Astrocyte (in vitro differentiated cells and primary cell): ENCODE measurements around the gene RNF186. TPM values are rescaled to one million over a fixed set of nuclear protein-coding genes. Genes with fewer than 3 reads are reported as not detected.

Experiments used
- DNase-seq: peaks from one replicate; pipeline ENCODE4 v3.0.0-alpha.2; 2010; ENCODE audit warnings: low read depth
- FAIRE-seq: peaks from 2 replicates; lab custom pipeline; 2011; peaks lifted over from hg19 to GRCh38; lab: Jason Lieb, UNC
- H2AFZ ChIP-seq: 2 replicates; pipeline ENCODE4 v1.6.0; 2012; ENCODE audit warnings: low read depth, low read length, inconsistent platforms
- H3K27ac ChIP-seq: 2 replicates; pipeline ENCODE4 v1.5.1; 2011; ENCODE audit warnings: low read depth, low read length, inconsistent platforms
- H3K27me3 ChIP-seq: 2 replicates; pipeline ENCODE4 v1.6.0; 2011; ENCODE audit warnings: low read length, inconsistent platforms; ENCODE audit not compliant: insufficient read depth
- H3K36me3 ChIP-seq: 2 replicates; pipeline ENCODE4 v1.5.1; 2011; ENCODE audit warnings: low read length, inconsistent platforms; ENCODE audit not compliant: insufficient read depth
- H3K4me1 ChIP-seq: 2 replicates; pipeline ENCODE4 v1.5.1; 2011; ENCODE audit warnings: low read length, inconsistent platforms; ENCODE audit not compliant: insufficient read depth
- H3K4me2 ChIP-seq: 2 replicates; pipeline ENCODE4 v1.6.0; 2012; ENCODE audit warnings: low read length, inconsistent platforms
- H3K4me3 ChIP-seq: 2 replicates; pipeline ENCODE4 v1.5.1; 2011; ENCODE audit warnings: low read depth, mild to moderate bottlenecking, low read length, inconsistent platforms; ENCODE audit not compliant: insufficient read depth
- H3K79me2 ChIP-seq: 2 replicates; pipeline ENCODE4 v1.6.0; 2012; ENCODE audit warnings: mild to moderate bottlenecking, low read length, inconsistent platforms; ENCODE audit not compliant: insufficient read depth
- H3K9ac ChIP-seq: 2 replicates; pipeline ENCODE4 v1.6.0; 2012; ENCODE audit warnings: mild to moderate bottlenecking, low read length, inconsistent platforms
- H3K9me3 ChIP-seq: 2 replicates; pipeline ENCODE4 v1.5.1; 2012; ENCODE audit warnings: low read depth, mild to moderate bottlenecking, low read length, inconsistent platforms; ENCODE audit not compliant: insufficient read depth
- H4K20me1 ChIP-seq: 2 replicates; pipeline ENCODE4 v1.6.0; 2012; ENCODE audit warnings: low read length, inconsistent platforms; ENCODE audit not compliant: insufficient read depth
- H3K27ac Mint-ChIP-seq: one replicate; pipeline ENCODE4 v1.8.0; 2021; ENCODE audit warnings: mild to moderate bottlenecking, mixed read lengths; ENCODE audit not compliant: unreplicated experiment
- H3K27me3 Mint-ChIP-seq: one replicate; pipeline ENCODE4 v1.8.0; 2021; ENCODE audit warnings: low read depth, mixed read lengths; ENCODE audit not compliant: unreplicated experiment
- H3K36me3 Mint-ChIP-seq: one replicate; pipeline ENCODE4 v1.8.0; 2021; ENCODE audit warnings: low read depth, mixed read lengths; ENCODE audit not compliant: unreplicated experiment
- H3K4me1 Mint-ChIP-seq: one replicate; pipeline ENCODE4 v1.8.0; 2021; ENCODE audit warnings: low read depth, mixed read lengths; ENCODE audit not compliant: unreplicated experiment
- H3K4me3 Mint-ChIP-seq: one replicate; pipeline ENCODE4 v1.8.0; 2021; ENCODE audit warnings: mild to moderate bottlenecking, moderate library complexity, mixed read lengths; ENCODE audit not compliant: unreplicated experiment
- H3K9me3 Mint-ChIP-seq: one replicate; pipeline ENCODE4 v1.8.0; 2021; ENCODE audit warnings: mild to moderate bottlenecking, mixed read lengths; ENCODE audit not compliant: unreplicated experiment
- EZH2 ChIP-seq: IDR thresholded peaks from 2 replicates; pipeline ENCODE4 v1.6.1; 2012; ENCODE audit warnings: mild to moderate bottlenecking, low read length, inconsistent platforms; ENCODE audit not compliant: insufficient read depth
- total RNA-seq: library from RNA; stranded (reverse); gene quantifications from 2 replicates; pipeline ENCODE4 v1.2.1, GENCODE V29; 2021
- TF ChIP-seq, protein P1 (sequence below): IDR thresholded peaks from 2 replicates; pipeline ENCODE4 v1.5.1; 2011; ENCODE audit warnings: low read depth, mild to moderate bottlenecking, inconsistent platforms, low read length, moderate library complexity; ENCODE audit not compliant: insufficient read depth

Gene RNF186
- total RNA-seq, 1 donor from 2014 or later = not detected

- Histone ChIP-seq H3K36me3 (no peaks in the 10 kb centered on the region), H3K9ac (no peak overlapping the region), H3K27ac (no peak overlapping the region), H3K4me1 (peaks cover 19% of the 10 kb centered on the region), H3K79me2 (no peaks in the 10 kb centered on the region), H3K4me2 (no peak overlapping the region), H3K9me3 (no peaks in the 10 kb centered on the region), H4K20me1 (no peaks in the 10 kb centered on the region), H2AFZ (no peak overlapping the region), H3K27me3 (no peaks in the 10 kb centered on the region), H3K4me3 (no peak overlapping the region)
- H3K4me1 Mint-ChIP-seq = peaks cover 14% of the 10 kb centered on the region
- no peak overlapping the region for H3K27ac Mint-ChIP-seq
- peaks cover 14% of the 10 kb centered on the region for H3K27me3 Mint-ChIP-seq
- no peak overlapping the region for H3K4me3 Mint-ChIP-seq
- H3K36me3 Mint-ChIP-seq = peaks cover 4% of the 10 kb centered on the region
- TF ChIP-seq, protein P1, sequence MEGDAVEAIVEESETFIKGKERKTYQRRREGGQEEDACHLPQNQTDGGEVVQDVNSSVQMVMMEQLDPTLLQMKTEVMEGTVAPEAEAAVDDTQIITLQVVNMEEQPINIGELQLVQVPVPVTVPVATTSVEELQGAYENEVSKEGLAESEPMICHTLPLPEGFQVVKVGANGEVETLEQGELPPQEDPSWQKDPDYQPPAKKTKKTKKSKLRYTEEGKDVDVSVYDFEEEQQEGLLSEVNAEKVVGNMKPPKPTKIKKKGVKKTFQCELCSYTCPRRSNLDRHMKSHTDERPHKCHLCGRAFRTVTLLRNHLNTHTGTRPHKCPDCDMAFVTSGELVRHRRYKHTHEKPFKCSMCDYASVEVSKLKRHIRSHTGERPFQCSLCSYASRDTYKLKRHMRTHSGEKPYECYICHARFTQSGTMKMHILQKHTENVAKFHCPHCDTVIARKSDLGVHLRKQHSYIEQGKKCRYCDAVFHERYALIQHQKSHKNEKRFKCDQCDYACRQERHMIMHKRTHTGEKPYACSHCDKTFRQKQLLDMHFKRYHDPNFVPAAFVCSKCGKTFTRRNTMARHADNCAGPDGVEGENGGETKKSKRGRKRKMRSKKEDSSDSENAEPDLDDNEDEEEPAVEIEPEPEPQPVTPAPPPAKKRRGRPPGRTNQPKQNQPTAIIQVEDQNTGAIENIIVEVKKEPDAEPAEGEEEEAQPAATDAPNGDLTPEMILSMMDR = no peak
- TF ChIP-seq EZH2 = no peak
- no peaks in the 10 kb centered on the region for H3K9me3 Mint-ChIP-seq
- DNase-seq (no peak), FAIRE-seq (no peak)
These were observed 43.0 kb downstream of the RNF186 start for GRCh38 chr1:19772053-19772452.

DNA sequence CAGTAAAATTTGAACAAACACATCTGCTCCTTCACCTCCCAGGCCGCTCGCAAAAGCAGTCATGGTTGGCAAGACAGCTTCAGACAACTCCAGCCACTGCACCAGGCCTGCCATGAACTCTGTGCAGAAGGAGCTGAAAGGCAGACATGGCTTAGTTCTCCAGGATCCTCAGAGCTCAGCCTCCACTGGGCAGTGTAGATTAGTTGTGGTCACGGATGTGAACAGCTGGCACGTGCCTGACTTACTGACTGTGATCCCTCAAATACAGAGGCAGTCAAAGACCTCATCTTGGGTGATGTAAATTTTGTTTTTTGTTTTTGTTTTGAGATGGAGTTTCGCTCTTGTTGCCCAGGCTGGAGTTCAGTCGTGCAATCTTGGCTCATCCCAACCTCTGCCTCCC is 43.7 kb downstream of the RNF186 start:
- no peak overlapping the region for H3K4me3 ChIP-seq
- no peaks in the 10 kb centered on the region for H3K27me3 ChIP-seq
- H3K4me1 ChIP-seq = peaks cover 22% of the 10 kb centered on the region
- no peak for FAIRE-seq
- H3K9ac ChIP-seq = no peak overlapping the region
- H3K79me2 ChIP-seq = no peaks in the 10 kb centered on the region
- no peaks in the 10 kb centered on the region for H4K20me1 ChIP-seq
- no peaks in the 10 kb centered on the region for H3K9me3 Mint-ChIP-seq
- peaks cover 4% of the 10 kb centered on the region for H3K36me3 Mint-ChIP-seq
- H3K27me3 Mint-ChIP-seq = peaks cover 14% of the 10 kb centered on the region
- H2AFZ ChIP-seq = no peak overlapping the region
- no peaks in the 10 kb centered on the region for H3K9me3 ChIP-seq
- H3K36me3 ChIP-seq = no peaks in the 10 kb centered on the region
- no peak overlapping the region for H3K27ac Mint-ChIP-seq
- no peak overlapping the region for H3K4me2 ChIP-seq
- no peak for DNase-seq
- peaks cover 16% of the 10 kb centered on the region for H3K4me1 Mint-ChIP-seq
- no peak for TF ChIP-seq EZH2
- TF ChIP-seq, protein P1 = no peak
- H3K27ac ChIP-seq = no peak overlapping the region
- no peak overlapping the region for H3K4me3 Mint-ChIP-seq

DNA sequence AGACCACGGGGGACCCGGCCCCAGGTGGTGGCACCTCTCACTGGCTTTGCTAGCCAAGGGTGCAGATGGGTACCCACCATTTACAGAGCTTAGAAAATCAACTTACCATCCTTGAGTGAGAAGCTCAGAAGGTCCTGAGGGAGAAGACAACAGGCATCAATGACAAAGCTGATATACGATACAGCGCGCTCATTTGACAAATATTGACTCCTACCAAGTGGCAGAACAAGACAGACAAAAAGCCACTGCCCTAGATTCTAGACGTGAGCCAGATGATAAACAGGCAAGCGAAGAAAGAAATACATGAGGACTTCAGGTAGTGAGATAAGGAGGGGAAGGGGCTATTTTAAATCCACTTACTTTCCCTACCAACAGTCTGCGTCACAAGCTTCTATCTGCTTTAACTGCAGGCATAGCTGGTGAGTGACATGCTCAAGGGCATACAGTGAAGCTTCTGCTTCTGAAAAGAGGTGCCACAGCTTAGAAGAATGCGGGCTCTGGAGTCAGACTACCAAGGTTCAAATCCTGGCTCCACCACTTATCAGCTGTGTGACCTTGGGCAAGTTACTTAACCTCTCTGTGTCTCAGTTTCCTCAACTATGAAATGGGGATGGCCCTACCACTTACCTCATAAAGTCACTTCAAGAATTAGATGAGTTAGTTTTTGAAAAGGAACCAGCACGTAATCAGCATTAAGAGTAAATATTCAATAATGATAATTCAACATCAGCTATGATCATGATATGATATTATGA is 44.5 kb downstream of the RNF186 start:
- H3K9ac ChIP-seq = no peak overlapping the region
- no peak overlapping the region for H3K4me3 Mint-ChIP-seq
- no peak for FAIRE-seq
- DNase-seq = no peak
- no peaks in the 10 kb centered on the region for H3K9me3 ChIP-seq
- H2AFZ ChIP-seq = no peak overlapping the region
- H3K4me1 Mint-ChIP-seq = peaks cover 23% of the 10 kb centered on the region
- no peaks in the 10 kb centered on the region for H4K20me1 ChIP-seq
- no peaks in the 10 kb centered on the region for H3K9me3 Mint-ChIP-seq
- no peaks in the 10 kb centered on the region for H3K79me2 ChIP-seq
- H3K4me2 ChIP-seq = no peak overlapping the region
- H3K27me3 ChIP-seq = no peaks in the 10 kb centered on the region
- no peaks in the 10 kb centered on the region for H3K36me3 ChIP-seq
- peaks cover 30% of the 10 kb centered on the region for H3K4me1 ChIP-seq
- TF ChIP-seq, protein P1 = no peak
- no peak for TF ChIP-seq EZH2
- H3K27me3 Mint-ChIP-seq = peaks cover 14% of the 10 kb centered on the region
- peaks cover 4% of the 10 kb centered on the region for H3K36me3 Mint-ChIP-seq
- no peak overlapping the region for H3K27ac Mint-ChIP-seq
- H3K4me3 ChIP-seq = no peak overlapping the region
- H3K27ac ChIP-seq = no peak overlapping the region
